Gastroesophageal sphincter (tissue), 3 donors: Measurements from ENCODE around the gene PRICKLE1.

ENCODE experiments used
- EP300 ChIP-seq: sonication (generic); formaldehyde crosslinking; IDR thresholded peaks from one replicate; pipeline ENCODE4 v1.6.1; 2017; ENCODE audit warnings: antibody characterized with exemption, mild to moderate bottlenecking
- POLR2A ChIP-seq, 2 donors: fragments of 450-650 bp; IDR thresholded peaks; one replicate each; pipeline ENCODE4 v1.6.1; 2017; ENCODE audit warnings: antibody characterized with exemption in 2 of 2, mild to moderate bottlenecking in 2 of 2, moderate library complexity in 1 of 2
- POLR2AphosphoS5 ChIP-seq: sonication (generic); formaldehyde crosslinking; IDR thresholded peaks from one replicate; pipeline ENCODE4 v1.6.1; 2017; ENCODE audit warnings: antibody characterized with exemption
- TF ChIP-seq, protein P1 (sequence below), 4 experiments: fragments of 200-600 bp in 2 of 4; fragments of 450-650 bp in 2 of 4; sonication (generic) in 1 of 4; IDR thresholded peaks; one replicate each; pipeline ENCODE4 v1.5.1; 2017 to 2019; ENCODE audit warnings: antibody characterized with exemption in 4 of 4, mild to moderate bottlenecking in 2 of 4, moderate library complexity in 2 of 4

- TF ChIP-seq, protein P1, sequence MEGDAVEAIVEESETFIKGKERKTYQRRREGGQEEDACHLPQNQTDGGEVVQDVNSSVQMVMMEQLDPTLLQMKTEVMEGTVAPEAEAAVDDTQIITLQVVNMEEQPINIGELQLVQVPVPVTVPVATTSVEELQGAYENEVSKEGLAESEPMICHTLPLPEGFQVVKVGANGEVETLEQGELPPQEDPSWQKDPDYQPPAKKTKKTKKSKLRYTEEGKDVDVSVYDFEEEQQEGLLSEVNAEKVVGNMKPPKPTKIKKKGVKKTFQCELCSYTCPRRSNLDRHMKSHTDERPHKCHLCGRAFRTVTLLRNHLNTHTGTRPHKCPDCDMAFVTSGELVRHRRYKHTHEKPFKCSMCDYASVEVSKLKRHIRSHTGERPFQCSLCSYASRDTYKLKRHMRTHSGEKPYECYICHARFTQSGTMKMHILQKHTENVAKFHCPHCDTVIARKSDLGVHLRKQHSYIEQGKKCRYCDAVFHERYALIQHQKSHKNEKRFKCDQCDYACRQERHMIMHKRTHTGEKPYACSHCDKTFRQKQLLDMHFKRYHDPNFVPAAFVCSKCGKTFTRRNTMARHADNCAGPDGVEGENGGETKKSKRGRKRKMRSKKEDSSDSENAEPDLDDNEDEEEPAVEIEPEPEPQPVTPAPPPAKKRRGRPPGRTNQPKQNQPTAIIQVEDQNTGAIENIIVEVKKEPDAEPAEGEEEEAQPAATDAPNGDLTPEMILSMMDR (IDR thresholded peaks at IDR 0.05), result no peak
- no peak for TF ChIP-seq POLR2A (IDR thresholded peaks at IDR 0.05)
- no peak for TF ChIP-seq POLR2AphosphoS5
- no peak for TF ChIP-seq EP300
These were observed 48.5 kb upstream of the PRICKLE1 start for GRCh38 chr12:42638011-42638410.
